Cardiac fibroblast (primary cell): Measurements from ENCODE around the gene ATRAID.

ENCODE experiments used
- DNase-seq, 2 donors: peaks; one replicate each; pipeline versions ENCODE4 v3.0.0 to v3.0.0-alpha.2; 2010; ENCODE audit warnings: low read depth in 2 of 2
- H3K4me3 ChIP-seq, 2 donors: replicated peaks in 1 of 2; 1 replicate in 1 of 2; 2 replicates in 1 of 2; pipeline ENCODE4 v1.5.1; 2011; ENCODE audit warnings: low read depth in 2 of 2, low read length in 2 of 2, mild to moderate bottlenecking in 2 of 2, moderate library complexity in 1 of 2
- CTCF ChIP-seq: IDR thresholded peaks from one replicate; pipeline ENCODE4 v1.5.1; 2011; ENCODE audit warnings: low read depth, mild to moderate bottlenecking, low read length, inconsistent platforms

Gene ATRAID

GRCh38 chr2:27264753-27265535 lies 53.1 kb downstream of the ATRAID start:
- TF ChIP-seq CTCF = peak; percentile 25
- H3K4me3 ChIP-seq = peak overlapping the region; percentile 3 to 30
- peak; percentile 36 to 43 for DNase-seq

- TF ChIP-seq CTCF = no peak
- DNase-seq = no peak
- H3K4me3 ChIP-seq = no peak overlapping the region
Measured at GRCh38 chr2:27265536-27265870, 53.7 kb downstream of the ATRAID start.
